ENCODE results near the gene PCDHA6. TPM values are rescaled to one million over a fixed set of nuclear protein-coding genes. Genes with fewer than 3 reads are reported as not detected.

PCDHA6 gene
- total and polyA plus RNA-seq, 2 of the 4 experiments (the other 2 are of a cell fraction), result 0.03 TPM; not detected in 1

DNA sequence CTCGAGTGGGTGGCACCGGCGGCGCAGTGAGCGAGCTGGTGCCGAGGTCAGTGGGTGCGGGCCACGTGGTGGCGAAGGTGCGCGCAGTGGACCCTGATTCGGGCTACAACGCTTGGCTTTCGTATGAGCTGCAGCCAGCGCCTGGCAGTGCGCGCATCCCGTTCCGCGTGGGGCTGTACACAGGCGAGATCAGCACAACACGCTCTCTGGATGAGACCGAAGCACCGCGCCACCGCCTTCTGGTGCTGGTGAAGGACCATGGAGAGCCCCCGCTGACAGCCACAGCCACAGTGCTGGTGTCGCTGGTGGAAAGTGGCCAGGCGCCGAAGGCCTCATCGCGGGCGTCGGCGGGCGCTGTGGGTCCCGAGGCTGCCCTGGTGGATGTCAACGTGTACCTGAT, 4.3 kb upstream of the PCDHA6 start:
- H2AK5ac ChIP-seq (ENCODE audit: low read depth, low read length), result no peak overlapping the region
- no peak overlapping the region for H3K18ac ChIP-seq (ENCODE audit: low read depth, low read length)
- DNase-seq, result no peak
- H3K14ac ChIP-seq (replicated peaks; ENCODE audit: low read depth, low read length), result no peak overlapping the region
- H3K4ac ChIP-seq (ENCODE audit: low read depth, low read length), result no peak overlapping the region
- H4K8ac ChIP-seq (ENCODE audit: low read depth in 2 of 2, low read length in 2 of 2), result no peak overlapping the region
- no peak overlapping the region for H3K4me3 ChIP-seq (ENCODE audit: insufficient read depth, low read depth, low read length)
- H3K9me1 ChIP-seq (ENCODE audit: insufficient read depth, low read length), result no peaks in the 10 kb centered on the region
- H4K20me1 ChIP-seq (ENCODE audit: insufficient read depth, low read length), result no peaks in the 10 kb centered on the region
- in situ Hi-C loops (cut with MboI; ENCODE audit: low sequenced_read_pairs), result no loop called here
- no peaks in the 10 kb centered on the region for H3K27me3 ChIP-seq (ENCODE audit: control insufficient read depth, insufficient read depth, low read length)
- dilution Hi-C loops (cut with HindIII; ENCODE audit: low sequenced_read_pairs, unreplicated experiment), result no loop called here
- ATAC-seq (ENCODE audit: low read depth), result no peak
- H3K9ac ChIP-seq (ENCODE audit: low read depth, low read length), result no peak overlapping the region
- H2BK20ac ChIP-seq (ENCODE audit: low read depth, low read length), result no peak overlapping the region
- H3K27ac ChIP-seq (ENCODE audit: insufficient read depth, low read length), result no peak overlapping the region
- 63% methylated on average over 20 of the region's 38 CpGs; no CpG with 5 or more reads in 1 of the 2 experiments for WGBS, 2 experiments (ENCODE audit: extremely low coverage in 2 of 2, insufficient read length in 1 of 2)
- TF ChIP-seq POLR2A (IDR thresholded peaks at IDR 0.05; ENCODE audit: low read depth, low read length) (no peak), MXI1 (IDR thresholded peaks at IDR 0.05; ENCODE audit: borderline replicate concordance, low read depth, low read length) (no peak), CHD1 (IDR thresholded peaks at IDR 0.05; ENCODE audit: low read depth, low read length) (no peak), MAFK (IDR thresholded peaks at IDR 0.05; ENCODE audit: low read depth, low read length) (no peak), MAZ (IDR thresholded peaks at IDR 0.05; ENCODE audit: borderline replicate concordance, low read depth, low read length) (no peak), RCOR1 (IDR thresholded peaks at IDR 0.05; ENCODE audit: insufficient replicate concordance, low read length) (no peak), CEBPB (IDR thresholded peaks at IDR 0.05; ENCODE audit: low read depth, low read length) (no peak), RFX5 (IDR thresholded peaks at IDR 0.05; ENCODE audit: low read depth, low read length) (no peak)
- TF ChIP-seq, protein P1, sequence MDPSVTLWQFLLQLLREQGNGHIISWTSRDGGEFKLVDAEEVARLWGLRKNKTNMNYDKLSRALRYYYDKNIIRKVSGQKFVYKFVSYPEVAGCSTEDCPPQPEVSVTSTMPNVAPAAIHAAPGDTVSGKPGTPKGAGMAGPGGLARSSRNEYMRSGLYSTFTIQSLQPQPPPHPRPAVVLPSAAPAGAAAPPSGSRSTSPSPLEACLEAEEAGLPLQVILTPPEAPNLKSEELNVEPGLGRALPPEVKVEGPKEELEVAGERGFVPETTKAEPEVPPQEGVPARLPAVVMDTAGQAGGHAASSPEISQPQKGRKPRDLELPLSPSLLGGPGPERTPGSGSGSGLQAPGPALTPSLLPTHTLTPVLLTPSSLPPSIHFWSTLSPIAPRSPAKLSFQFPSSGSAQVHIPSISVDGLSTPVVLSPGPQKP (IDR thresholded peaks at IDR 0.05; ENCODE audit: borderline replicate concordance, low read depth, low read length), result no peak
- H4K5ac ChIP-seq (ENCODE audit: low read depth, low read length), result no peak overlapping the region
- no peak overlapping the region for H2AK9ac ChIP-seq (replicated peaks; ENCODE audit: low read depth, low read length, poor library complexity)
- intact Hi-C loops (cut with micrococcal nuclease), result no loop called here
- BruUV-seq (replicated peaks), result no TSS peak
- H4K91ac ChIP-seq (ENCODE audit: insufficient read depth, low read depth, low read length), result no peak overlapping the region
- H3K4me1 ChIP-seq (ENCODE audit: control insufficient read depth, insufficient read depth, low read length), result no peaks in the 10 kb centered on the region
- H3K36me3 ChIP-seq (ENCODE audit: control insufficient read depth, insufficient read depth, low read length), result no peaks in the 10 kb centered on the region
- ChIA-PET CTCF (no interaction called here), POLR2A (ENCODE audit: unreplicated experiment) (no interaction called here)
- H2BK120ac ChIP-seq (ENCODE audit: low read depth, low read length), result no peak overlapping the region
- no peak overlapping the region for H2BK5ac ChIP-seq (ENCODE audit: low read depth, low read length, poor library complexity, severe bottlenecking)
- H3K23ac ChIP-seq (ENCODE audit: low read depth, low read length), result no peak overlapping the region
- H3K9me3 ChIP-seq (ENCODE audit: control insufficient read depth, insufficient read depth, low read length), result peaks cover 12% of the 10 kb centered on the region
- no peak overlapping the region for H3K56ac ChIP-seq (ENCODE audit: extremely low read depth, insufficient read depth, low read length)
- no peak overlapping the region for H2AFZ ChIP-seq (replicated peaks; ENCODE audit: low read length, poor library complexity)
- H3K4me2 ChIP-seq (ENCODE audit: low read depth, low read length), result no peak overlapping the region
- no peaks in the 10 kb centered on the region for H3K79me1 ChIP-seq (ENCODE audit: low read depth in 1 of 2, low read length in 2 of 2)
- no peak overlapping the region for H2BK15ac ChIP-seq (ENCODE audit: low read depth, low read length)
